Stimulated activated CD4-positive, alpha-beta T cell treated with anti-CD3 and anti-CD28 coated beads, Interleukin-1b, Interleukin-23, amount 100 ng/mL, for 4 hours (primary cell): ENCODE data around the gene TLR8.
"Not testable (repeated sequence)": the region's sequence is repeated elsewhere in the genome, so short reads cannot be mapped to it uniquely, and the experiment has no call there.

Source experiments
- DNase-seq, 2 donors: peaks; one replicate each; pipeline ENCODE4 v3.0.0-alpha.2; 2020; ENCODE audit warnings: low read depth in 2 of 2

The TLR8 gene

DNA sequence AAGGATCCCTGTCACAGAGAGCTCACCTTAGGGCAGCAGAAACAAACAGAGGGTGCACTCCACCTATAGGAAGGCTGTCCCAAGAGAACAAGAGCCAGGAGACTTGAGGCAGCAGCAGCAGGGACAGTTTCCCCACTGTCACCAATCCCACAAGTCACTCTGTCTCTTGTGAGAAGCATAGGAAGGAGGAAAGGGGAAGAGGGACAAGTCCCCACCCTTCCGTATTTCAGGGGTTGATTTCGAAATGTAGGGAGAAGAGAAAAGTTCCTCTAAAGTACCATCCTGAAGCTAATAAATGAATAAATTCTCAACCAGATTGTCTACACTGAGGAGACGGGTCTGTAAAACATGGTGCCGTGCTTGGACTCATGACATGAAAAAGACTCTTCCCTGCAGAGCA, 9.5 kb upstream of the TLR8 start:
- no peak for DNase-seq

DNA sequence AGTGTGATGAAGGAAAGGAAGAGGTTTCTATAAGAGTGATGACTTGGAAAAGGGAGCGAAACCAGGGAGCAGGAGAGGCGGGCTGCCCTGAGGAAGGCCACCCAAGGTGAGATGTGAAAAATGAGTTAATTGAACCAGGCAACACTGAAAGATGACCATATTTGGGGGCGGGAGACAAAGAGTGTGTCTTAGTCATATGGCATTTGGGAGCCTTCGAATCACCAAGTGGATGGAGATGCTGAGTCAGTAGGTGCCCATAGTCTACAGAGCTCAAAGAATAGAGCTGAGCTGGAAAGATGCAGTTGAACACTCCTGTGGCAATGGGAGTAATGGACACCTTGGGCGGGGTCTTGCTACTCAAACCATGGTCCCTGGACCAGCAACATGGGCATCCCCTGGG, 8.3 kb upstream of the TLR8 start:
- no peak for DNase-seq

DNA sequence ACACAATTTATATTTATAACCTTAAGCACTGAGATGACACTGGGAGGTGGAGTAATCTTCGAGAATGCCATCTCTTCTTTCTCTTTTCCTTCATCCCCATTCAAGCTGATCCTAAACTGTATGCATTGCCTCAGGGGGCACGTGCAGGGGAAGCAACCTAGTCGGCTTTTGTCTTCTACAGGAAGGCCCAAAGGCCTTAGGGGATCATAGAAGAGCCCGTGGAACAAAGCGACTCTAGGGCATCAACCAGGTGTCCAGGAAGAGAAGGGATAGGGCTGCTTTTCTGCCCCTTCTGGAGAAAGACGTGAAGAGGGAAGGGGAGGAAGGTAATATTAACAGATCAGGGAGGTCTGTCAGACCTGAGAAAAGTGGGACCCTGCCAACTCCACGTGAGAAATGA, 6.9 kb upstream of the TLR8 start:
- DNase-seq: no peak

DNA sequence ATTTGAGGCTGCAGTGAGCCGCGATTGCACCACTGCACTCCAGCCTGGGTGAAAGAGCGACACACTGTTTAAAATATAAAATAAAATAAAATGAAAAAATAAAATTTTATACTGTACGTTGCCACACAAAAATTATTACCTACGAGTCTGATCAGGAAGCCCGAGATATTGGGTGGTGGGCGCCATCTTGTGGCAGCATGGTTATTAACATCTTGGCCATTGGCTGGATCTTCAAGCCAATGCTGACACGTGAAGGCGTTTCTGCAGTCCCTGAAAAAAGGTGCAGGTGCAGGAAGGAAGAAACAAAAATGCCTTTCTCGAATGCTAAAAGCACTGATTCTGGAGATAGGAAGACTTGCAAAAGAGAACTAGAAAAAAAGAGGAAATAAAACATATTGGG, 4.9 kb upstream of the TLR8 start:
- DNase-seq: peak; percentile 52 to 62

DNA sequence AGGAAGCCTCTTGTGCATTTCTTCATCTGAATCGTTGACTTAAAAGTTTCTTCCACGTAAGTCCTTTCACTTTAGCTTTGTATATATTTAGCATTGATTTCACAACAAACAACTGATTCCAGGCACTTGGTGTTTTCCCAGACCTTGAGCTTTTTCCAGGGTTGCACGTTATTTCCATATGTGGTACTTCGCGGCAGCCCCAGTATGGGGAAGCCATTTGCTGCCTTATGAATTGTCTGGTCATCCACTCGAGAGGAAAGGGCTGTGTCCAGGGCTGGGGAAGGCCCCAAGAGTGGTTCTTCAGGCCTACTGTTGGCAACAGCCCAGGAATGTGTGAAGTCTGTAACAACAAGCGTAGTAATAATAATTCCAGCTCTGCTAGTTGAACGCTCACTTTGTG, 2.8 kb upstream of the TLR8 start:
- DNase-seq: no peak

DNA sequence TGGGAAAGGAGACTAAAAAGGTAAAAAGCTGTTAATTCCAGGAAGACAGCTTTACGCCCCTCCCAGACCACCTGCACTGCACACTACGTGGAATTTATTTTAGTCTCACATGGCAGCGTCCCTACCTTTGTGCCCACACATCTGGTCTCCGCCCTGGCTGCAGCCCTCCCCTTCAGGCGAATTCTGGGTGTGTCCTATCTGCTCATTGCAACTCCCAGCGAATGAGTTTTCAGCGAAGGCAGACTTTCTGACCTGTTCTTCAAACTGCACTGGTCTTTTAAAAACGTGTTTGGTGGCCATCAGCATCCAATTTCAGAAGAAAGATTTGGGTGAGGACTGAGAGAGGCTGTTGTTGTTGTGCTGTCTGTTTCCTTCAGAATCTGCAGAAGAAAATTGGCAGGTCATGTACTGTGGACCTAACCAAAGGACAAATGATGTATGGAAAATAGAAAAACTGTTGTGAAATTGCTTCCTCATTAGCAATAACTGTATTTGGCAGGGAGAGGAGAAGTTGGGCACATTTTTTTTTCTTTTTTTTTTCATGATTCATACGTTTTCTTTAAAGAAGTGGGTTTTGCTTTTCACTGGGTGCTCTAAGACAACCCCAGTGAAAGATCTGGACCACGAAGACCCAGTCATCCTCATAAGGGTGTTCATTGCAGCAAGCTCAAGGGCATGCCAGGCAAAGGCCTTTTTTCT, 4.2 kb downstream of the TLR8 start:
- DNase-seq: no peak

DNA sequence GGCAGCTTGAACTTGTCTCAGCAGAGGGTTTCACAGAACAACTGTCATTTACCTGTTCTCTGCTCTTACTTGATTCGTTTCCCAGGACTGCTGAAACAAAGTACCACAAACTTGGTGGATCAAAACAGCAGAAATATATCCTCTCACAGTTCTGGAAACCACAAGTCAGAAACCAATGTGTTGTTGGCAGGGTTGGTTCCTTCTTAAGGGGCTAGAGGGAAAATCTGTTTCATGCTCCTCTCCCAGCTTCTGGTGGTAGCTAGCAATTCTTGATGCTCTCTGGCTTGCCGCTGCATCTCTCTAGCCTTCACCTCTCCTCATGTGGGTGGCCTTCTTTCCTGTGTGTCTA, 4.7 kb downstream of the TLR8 start:
- DNase-seq: no peak

DNA sequence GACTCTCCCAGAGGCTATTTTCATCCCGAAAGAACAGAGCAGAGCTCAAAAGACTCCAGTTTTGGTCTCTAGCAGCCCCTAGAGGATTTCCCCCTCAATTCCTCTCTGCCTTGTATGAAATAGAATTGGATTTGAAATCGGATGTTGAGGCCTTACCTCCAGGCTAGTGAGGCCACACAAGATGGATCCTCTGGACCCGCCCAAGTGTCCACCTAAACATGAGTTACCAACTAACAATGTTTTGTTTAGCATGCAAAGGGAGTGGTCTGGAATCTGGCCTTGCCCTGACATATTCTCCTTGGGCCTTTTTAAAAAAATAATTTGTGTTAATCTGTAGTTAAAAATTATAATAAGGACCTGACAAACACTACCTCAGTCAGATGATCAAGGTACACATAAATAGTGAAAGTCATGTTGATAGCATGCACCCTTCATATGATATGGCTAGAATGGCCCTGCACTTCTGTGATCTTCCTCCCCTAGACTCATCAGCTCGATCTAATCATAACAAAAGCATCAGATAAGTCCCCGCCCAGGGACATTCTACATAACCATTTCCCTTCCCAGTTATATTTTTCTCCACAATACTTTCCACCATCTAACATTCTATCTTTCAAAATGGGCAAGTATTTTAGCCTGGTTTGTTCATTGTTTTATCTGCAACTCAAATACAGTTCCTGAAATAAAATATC, 6.5 kb downstream of the TLR8 start:
- no peak for DNase-seq

DNA sequence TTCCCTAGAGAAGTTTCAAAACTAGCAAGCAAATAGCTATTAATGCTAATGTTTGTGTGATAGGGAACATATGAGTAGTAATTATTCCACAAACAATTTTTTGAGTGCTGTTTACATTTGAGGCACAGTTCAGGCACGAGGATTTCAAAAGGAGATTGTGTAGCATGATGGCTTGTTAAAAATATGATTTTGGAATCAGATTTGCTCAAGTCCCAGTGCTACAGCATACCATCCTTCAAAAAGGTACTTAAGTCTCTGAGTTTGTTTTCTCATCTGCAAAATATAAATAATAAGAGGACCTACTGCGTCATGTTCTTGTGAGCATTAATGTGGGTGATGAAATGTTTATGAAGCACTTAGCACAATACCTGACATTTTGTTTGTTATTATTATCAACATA, 11.3 kb downstream of the TLR8 start:
- DNase-seq: no peak

DNA sequence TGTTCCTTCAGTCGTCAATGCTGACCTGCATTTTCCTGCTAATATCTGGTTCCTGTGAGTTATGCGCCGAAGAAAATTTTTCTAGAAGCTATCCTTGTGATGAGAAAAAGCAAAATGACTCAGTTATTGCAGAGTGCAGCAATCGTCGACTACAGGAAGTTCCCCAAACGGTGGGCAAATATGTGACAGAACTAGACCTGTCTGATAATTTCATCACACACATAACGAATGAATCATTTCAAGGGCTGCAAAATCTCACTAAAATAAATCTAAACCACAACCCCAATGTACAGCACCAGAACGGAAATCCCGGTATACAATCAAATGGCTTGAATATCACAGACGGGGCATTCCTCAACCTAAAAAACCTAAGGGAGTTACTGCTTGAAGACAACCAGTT, 12.6 kb downstream of the TLR8 start:
- no peak for DNase-seq

DNA sequence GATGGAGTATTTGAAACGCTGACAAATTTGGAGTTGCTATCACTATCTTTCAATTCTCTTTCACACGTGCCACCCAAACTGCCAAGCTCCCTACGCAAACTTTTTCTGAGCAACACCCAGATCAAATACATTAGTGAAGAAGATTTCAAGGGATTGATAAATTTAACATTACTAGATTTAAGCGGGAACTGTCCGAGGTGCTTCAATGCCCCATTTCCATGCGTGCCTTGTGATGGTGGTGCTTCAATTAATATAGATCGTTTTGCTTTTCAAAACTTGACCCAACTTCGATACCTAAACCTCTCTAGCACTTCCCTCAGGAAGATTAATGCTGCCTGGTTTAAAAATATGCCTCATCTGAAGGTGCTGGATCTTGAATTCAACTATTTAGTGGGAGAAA, 13.2 kb downstream of the TLR8 start:
- no peak for DNase-seq

DNA sequence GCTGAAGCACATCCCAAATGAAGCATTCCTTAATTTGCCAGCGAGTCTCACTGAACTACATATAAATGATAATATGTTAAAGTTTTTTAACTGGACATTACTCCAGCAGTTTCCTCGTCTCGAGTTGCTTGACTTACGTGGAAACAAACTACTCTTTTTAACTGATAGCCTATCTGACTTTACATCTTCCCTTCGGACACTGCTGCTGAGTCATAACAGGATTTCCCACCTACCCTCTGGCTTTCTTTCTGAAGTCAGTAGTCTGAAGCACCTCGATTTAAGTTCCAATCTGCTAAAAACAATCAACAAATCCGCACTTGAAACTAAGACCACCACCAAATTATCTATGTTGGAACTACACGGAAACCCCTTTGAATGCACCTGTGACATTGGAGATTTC, 14.6 kb downstream of the TLR8 start:
- DNase-seq: no peak

DNA sequence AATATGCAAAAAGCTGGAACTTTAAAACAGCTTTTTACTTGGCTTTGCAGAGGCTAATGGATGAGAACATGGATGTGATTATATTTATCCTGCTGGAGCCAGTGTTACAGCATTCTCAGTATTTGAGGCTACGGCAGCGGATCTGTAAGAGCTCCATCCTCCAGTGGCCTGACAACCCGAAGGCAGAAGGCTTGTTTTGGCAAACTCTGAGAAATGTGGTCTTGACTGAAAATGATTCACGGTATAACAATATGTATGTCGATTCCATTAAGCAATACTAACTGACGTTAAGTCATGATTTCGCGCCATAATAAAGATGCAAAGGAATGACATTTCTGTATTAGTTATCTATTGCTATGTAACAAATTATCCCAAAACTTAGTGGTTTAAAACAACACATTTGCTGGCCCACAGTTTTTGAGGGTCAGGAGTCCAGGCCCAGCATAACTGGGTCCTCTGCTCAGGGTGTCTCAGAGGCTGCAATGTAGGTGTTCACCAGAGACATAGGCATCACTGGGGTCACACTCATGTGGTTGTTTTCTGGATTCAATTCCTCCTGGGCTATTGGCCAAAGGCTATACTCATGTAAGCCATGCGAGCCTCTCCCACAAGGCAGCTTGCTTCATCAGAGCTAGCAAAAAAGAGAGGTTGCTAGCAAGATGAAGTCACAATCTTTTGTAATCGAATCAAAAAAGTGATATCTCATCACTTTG, 15.6 kb downstream of the TLR8 start:
- no peak for DNase-seq

DNA sequence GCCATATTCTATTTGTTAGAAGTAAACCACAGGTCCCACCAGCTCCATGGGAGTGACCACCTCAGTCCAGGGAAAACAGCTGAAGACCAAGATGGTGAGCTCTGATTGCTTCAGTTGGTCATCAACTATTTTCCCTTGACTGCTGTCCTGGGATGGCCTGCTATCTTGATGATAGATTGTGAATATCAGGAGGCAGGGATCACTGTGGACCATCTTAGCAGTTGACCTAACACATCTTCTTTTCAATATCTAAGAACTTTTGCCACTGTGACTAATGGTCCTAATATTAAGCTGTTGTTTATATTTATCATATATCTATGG, 16.1 kb downstream of the TLR8 start:
- DNase-seq: no peak

DNA sequence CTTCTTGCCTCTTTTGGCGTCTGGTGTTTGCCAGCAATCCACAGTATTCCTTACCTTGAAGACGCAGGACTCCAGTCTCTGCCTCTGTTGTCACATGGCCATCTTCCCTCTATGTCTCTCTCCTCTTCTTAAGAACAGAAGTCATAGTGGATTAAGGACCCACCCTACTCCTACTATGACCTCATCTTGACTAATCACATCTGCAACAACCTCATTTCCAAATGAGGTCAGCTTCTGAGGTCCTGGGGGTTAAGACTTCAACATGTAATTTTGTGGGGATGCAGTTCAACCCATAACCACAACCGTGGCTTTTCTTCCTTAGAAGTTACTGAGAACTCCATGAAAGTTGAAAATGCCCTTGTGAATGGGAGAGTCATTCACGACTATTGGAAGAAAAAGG, 23.3 kb downstream of the TLR8 start:
- DNase-seq: no peak

DNA sequence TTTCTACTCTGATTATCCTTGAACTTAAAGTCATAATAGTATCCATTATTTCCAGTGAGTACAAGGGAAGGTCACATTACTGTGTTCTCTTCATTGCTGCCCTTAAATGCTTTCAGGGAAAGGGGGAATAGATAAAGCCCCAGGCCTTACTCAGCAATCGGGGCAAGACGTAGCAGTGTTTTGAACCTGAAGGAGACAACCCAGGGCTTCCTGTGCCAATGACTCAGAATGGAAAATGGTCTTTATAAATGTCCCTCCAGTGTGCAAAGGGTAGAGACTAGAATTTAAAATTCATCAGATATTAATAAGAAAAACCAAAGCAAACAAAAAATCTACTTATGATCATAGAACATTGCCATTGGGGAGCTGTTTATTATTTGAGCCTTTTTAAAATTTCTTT, 23.7 kb downstream of the TLR8 start:
- DNase-seq: no peak

DNA sequence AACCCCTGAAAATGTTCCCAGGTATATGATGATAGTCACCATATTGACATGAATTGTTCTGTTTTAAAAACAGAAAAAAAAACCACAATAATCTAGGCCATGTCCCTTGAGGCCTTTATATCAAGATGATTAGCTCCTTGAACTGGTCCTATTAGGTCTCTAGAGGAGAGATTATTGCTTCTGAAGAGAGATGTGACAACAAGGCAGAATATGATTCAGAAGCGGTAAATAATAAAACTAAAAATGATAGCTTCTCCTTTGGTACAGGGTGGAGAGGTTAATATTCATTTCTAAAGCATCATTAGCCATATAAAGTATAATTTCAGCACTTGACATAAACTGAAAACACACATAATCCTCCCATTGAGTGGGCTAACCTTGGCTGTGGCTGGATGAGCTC, 25.8 kb downstream of the TLR8 start:
- DNase-seq: no peak

DNA sequence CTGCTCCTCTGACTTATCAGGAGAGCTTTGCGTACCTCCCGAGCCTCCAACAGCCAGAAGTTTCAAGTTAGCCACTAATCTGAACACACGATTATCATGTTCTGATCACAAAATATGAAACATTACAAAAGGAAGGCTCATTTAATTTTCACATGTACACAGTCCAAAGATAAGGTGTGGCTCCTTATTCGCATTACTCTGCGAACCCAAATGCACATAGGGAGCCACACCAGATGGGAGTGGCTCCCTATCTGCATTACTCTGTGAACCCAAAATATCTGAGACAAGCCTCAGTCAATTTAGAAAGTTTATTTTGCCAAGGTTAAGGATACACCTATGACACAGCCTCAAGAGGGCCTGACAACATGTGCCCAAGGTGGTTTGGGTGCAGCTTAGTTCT, 28.4 kb downstream of the TLR8 start:
- no peak for DNase-seq

DNA sequence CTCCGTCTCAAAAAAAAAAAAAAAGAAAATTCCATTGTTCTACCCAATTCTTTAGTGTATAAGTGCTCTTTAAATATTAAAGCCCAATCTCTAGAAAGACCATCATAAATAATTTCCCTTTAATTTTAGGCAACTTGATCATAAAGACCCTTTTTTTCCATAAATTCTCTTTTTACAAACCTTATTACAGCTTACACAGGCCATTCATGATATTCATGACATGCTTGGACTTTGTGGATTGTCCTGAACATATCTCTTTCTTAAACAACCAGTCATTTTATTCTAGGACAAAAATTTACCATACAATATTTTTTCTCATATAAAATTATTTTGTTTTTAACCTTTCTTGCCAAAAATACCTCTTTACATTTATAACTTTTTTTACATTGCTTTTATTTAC, 30.5 kb downstream of the TLR8 start:
- DNase-seq: no peak

DNA sequence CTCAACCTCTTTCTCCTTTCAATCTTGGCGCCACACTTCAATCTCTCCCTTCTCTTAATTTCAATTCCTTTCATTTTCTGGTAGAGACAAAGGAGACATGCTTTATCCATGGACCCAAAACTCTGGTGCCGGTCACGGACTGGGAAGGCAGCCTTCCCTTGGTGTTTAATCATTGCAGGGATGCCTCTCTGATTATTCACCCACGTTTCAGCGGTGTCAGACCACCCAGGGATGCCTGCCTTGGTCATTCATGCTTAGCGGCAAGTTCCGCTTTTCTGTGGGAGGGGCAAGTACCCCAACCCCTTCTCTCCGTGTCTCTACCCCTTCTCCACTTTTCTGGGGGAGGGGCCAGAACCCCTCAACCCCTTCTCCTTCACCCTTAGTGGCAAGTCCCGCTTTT, 34.1 kb downstream of the TLR8 start:
- not testable (repeated sequence) for DNase-seq

DNA sequence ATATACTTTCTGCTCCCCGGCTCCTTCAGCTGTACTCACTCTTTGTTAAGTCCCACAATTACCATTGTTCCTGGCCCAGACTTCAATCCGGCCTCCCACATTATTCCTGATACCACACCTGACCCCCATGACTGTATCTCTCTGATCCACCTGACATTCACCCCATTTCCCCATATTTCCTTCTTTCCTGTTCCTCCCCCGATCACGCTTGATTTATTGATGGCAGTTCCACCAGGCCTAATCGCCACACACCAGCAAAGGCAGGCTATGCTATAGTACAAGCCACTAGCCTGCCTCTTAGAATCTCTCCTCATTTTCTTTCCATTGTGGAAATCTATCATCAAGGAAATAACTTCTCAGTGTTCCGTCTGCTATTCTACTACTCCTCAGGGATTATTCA, 37.2 kb downstream of the TLR8 start:
- DNase-seq: not testable (repeated sequence)

DNA sequence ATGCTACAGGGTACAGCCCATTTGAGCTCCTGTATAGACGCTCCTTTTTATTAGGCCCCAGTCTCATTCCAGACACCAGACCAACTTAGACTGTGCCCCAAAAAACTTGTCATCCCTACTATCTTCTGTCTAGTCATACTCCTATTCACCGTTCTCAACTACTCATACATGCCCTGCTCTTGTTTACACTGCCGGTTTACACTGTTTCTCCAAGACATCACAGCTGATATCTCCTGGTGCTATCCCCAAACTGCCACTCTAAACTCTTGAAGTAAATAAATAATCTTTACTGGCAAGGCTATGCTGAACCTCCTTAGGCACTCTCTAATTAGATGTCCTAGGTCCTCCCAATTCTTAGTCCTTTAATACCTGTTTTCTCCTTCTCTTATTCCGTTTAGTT, 38.0 kb downstream of the TLR8 start:
- DNase-seq: not testable (repeated sequence)

DNA sequence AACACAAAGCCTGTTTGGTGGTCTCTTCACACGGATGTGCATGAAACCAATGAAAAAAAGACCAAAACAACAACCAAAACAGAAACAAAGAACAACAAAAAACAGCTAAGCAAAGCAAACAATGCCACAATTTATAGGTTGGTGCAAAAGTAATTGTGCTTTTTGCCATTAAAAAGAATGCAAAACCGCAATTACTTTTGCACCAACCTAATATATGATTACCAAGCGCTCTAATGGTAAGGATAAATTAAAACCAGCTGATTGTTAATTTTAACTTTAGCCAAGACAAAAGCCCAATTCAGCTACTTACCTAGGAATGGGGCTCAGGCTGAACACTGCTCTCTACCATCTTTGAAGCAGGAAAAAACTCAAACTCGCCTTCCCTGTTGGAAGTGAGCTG, 39.1 kb downstream of the TLR8 start:
- DNase-seq: no peak

DNA sequence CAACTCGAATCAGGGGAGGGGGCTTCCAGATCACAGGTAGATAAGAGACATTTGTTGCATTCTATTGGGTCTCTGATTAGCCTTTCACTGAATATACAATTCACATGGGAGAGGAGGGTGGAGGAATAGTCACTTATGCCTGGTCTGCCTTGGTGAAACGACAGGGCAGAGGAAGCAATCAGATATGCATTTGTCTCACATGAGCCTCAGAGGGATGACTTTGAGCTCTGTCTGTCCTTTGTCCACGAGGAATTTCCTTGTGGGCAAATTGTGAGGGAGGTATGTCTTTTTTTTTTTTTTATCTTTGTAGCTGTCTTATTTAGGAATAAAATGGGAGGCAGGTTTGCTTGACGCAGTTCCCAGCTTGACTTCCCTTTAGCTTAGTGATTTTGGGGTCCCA, 40.0 kb downstream of the TLR8 start:
- DNase-seq: no peak
